HepG2 (cell line): ENCODE results near the gene IGIP. TPM values are rescaled to one million over a fixed set of nuclear protein-coding genes. Genes with fewer than 3 reads are reported as not detected.

Source experiments
- CREM ChIP-seq, 2 experiments: sonication (generic) in 1 of 2; formaldehyde crosslinking in 1 of 2; IDR thresholded peaks; 2 replicates each; pipeline versions ENCODE4 v1.4.0 to v1.6.1; 2016 to 2020; ENCODE audit warnings: antibody characterized with exemption in 1 of 2, mild to moderate bottlenecking in 1 of 2, missing genetic modification reagents in 1 of 2
- FOXM1 ChIP-seq: sonication (generic); formaldehyde crosslinking; IDR thresholded peaks from 2 replicates; pipeline ENCODE4 v1.5.0; 2020; ENCODE audit warnings: missing genetic modification reagents
- GFI1 ChIP-seq: sonication (generic); formaldehyde crosslinking; IDR thresholded peaks from 2 replicates; pipeline ENCODE4 v1.5.0; 2020; ENCODE audit warnings: missing genetic modification reagents, mild to moderate bottlenecking, borderline replicate concordance
- KDM5B ChIP-seq: sonication (generic); formaldehyde crosslinking; IDR thresholded peaks from 2 replicates; pipeline ENCODE4 v1.4.0; 2020; ENCODE audit warnings: missing genetic modification reagents, mild to moderate bottlenecking, borderline replicate concordance
- PRMT3 ChIP-seq: sonication (generic); formaldehyde crosslinking; IDR thresholded peaks from 2 replicates; pipeline ENCODE4 v1.8.1; 2022; ENCODE audit warnings: low read depth, mild to moderate bottlenecking, moderate library complexity, missing genetic modification reagents, borderline replicate concordance
- RFX5 ChIP-seq: IDR thresholded peaks from 2 replicates; pipeline ENCODE4 v1.6.1; 2011; ENCODE audit warnings: low read depth, low read length, improper control_type of control experiment
- RFXANK ChIP-seq: IDR thresholded peaks from 2 replicates; pipeline ENCODE4 v1.6.1; 2016
- THRA ChIP-seq: sonication (generic); formaldehyde crosslinking; IDR thresholded peaks from 2 replicates; pipeline ENCODE4 v1.4.0; 2020; ENCODE audit warnings: missing genetic modification reagents, borderline replicate concordance
- ZBTB10 ChIP-seq: sonication (generic); formaldehyde crosslinking; IDR thresholded peaks from 2 replicates; pipeline ENCODE4 v1.4.0; 2020; ENCODE audit warnings: missing genetic modification reagents, borderline replicate concordance
- ZNF3 ChIP-seq: IDR thresholded peaks from 2 replicates; pipeline ENCODE4 v1.7.0; 2017; ENCODE audit warnings: inconsistent platforms
- ZNF337 ChIP-seq: sonication (generic); formaldehyde crosslinking; IDR thresholded peaks from 2 replicates; pipeline ENCODE4 v1.5.1; 2020; ENCODE audit warnings: missing genetic modification reagents, low read depth, mild to moderate bottlenecking, borderline replicate concordance
- ZNF646 ChIP-seq: sonication (generic); formaldehyde crosslinking; IDR thresholded peaks from 2 replicates; pipeline ENCODE4 v1.9.0; 2021; ENCODE audit warnings: mild to moderate bottlenecking, missing genetic modification reagents
- ZXDC ChIP-seq: sonication (generic); formaldehyde crosslinking; IDR thresholded peaks from 2 replicates; pipeline ENCODE4 v1.5.0; 2020; ENCODE audit warnings: mild to moderate bottlenecking, missing genetic modification reagents
- polyA plus RNA-seq, 8 experiments: library from polyadenylated mRNA; depleted of rRNA in 3 of 8; stranded (reverse) in 7 of 8; unstranded in 1 of 8; fragments of >200 nt; fragmentation: Illumina TruSeq in 4 of 8; extraction: Trizol in 4 of 8; gene quantifications; 2 replicates each; pipeline versions ENCODE4 v1.2.1 to v1.2.3, GENCODE V29; 2011 to 2016; ENCODE audit warnings: low read depth in 4 of 8, missing spikeins in 1 of 8, mixed read lengths in 1 of 8; ENCODE audit not compliant: insufficient read depth in 1 of 8
- total RNA-seq, 5 experiments: library from RNA; depleted of rRNA; stranded (reverse); fragments of >200 nt; fragmentation: Illumina TruSeq; extraction: Trizol; gene quantifications; 2 replicates each; pipeline ENCODE4 v1.2.3, GENCODE V29; 2016; ENCODE audit warnings: low read depth in 1 of 5

Gene IGIP
- total and polyA plus RNA-seq, 2 of the 13 experiments (the other 11 are each of a cell fraction or from before 2014, with no cell fraction given), result 1.7 to 2.1 TPM

- TF ChIP-seq ZNF646 (CRISPR knock-in tag) (no peak), PRMT3 (CRISPR knock-in tag) (peak; percentile 87), ZNF3 (no peak), RFXANK (CRISPR knock-in tag) (no peak), GFI1 (CRISPR knock-in tag) (peak; percentile 62; the same call in 1 of the 2 replicates), ZNF337 (CRISPR knock-in tag) (no peak), ZBTB10 (CRISPR knock-in tag) (0 out of 2 replicates have a peak, but pooled peaks have one; percentile 11), KDM5B (CRISPR knock-in tag) (0 out of 2 replicates have a peak, but pooled peaks have one; percentile 9), FOXM1 (CRISPR knock-in tag) (no peak), ZXDC (no peak), CREM (IDR thresholded peaks at IDR 0.05) (no peak), CREM (CRISPR knock-in tag; IDR thresholded peaks at IDR 0.05) (no peak), RFX5 (no peak), THRA (CRISPR knock-in tag) (no peak)
Observed at GRCh38 chr5:140175367-140176030, 49.8 kb downstream of the IGIP start (continued).
